Caco-2 (cell line): ENCODE results near the gene PRRT4. TPM values are rescaled to one million over a fixed set of nuclear protein-coding genes. Genes with fewer than 3 reads are reported as not detected.

Source experiments
- BruUV-seq: library from RNA; stranded (reverse); fragments of 400-500 nt; replicated peaks from 2 replicates; lab custom pipeline; 2021; lab: Mats Ljungman, UMichigan
- CTCF ChIA-PET: fragments of 300-600 bp; sonication (Branson Sonifier 250); formaldehyde crosslinking; loops from one replicate; lab custom pipeline; 2022; ENCODE audit warnings: antibody characterized with exemption; lab: Charles Lee
- POLR2A ChIA-PET: fragments of 300-600 bp; sonication (Branson Sonifier 250); formaldehyde crosslinking; loops from one replicate; lab custom pipeline; 2022; ENCODE audit warnings: antibody characterized with exemption; lab: Charles Lee
- DNase-seq, 2 experiments: peaks; one replicate each; pipeline versions ENCODE4 v3.0.0 to v3.0.0-alpha.2; 2020 to 2022
- H3K27me3 ChIP-seq: replicated peaks from 2 replicates; pipeline ENCODE4 v1.6.0; 2011; ENCODE audit warnings: low read length; ENCODE audit not compliant: control insufficient read depth, insufficient read depth
- H3K36me3 ChIP-seq: 2 replicates; pipeline ENCODE4 v1.5.1; 2011; ENCODE audit warnings: low read length; ENCODE audit not compliant: control insufficient read depth, insufficient read depth
- H3K4me1 ChIP-seq: fragments of 250-450 bp; sonication (Bioruptor Pico); 2 replicates; pipeline ENCODE4 v1.5.1; 2020; ENCODE audit warnings: mild to moderate bottlenecking
- H3K4me3 ChIP-seq: 2 replicates; pipeline ENCODE4 v1.5.1; 2011; ENCODE audit warnings: low read depth, mild to moderate bottlenecking, control low read depth, low read length
- H3K9me3 ChIP-seq: fragments of 250-450 bp; sonication (Bioruptor Pico); 2 replicates; pipeline ENCODE4 v1.5.1; 2020; ENCODE audit warnings: mild to moderate bottlenecking, moderate library complexity
- H3K27ac Mint-ChIP-seq: one replicate; pipeline ENCODE4 v1.8.0; 2022; ENCODE audit warnings: mixed read lengths; ENCODE audit not compliant: unreplicated experiment
- H3K27me3 Mint-ChIP-seq: one replicate; pipeline ENCODE4 v1.8.0; 2022; ENCODE audit warnings: mixed read lengths; ENCODE audit not compliant: insufficient read depth, unreplicated experiment
- H3K36me3 Mint-ChIP-seq: one replicate; pipeline ENCODE4 v1.8.0; 2022; ENCODE audit warnings: mild to moderate bottlenecking, mixed read lengths; ENCODE audit not compliant: insufficient read depth, unreplicated experiment
- H3K4me1 Mint-ChIP-seq: one replicate; pipeline ENCODE4 v1.8.0; 2022; ENCODE audit warnings: low read depth, mixed read lengths; ENCODE audit not compliant: unreplicated experiment
- H3K4me3 Mint-ChIP-seq: one replicate; pipeline ENCODE4 v1.8.0; 2022; ENCODE audit warnings: mild to moderate bottlenecking, moderate library complexity, mixed read lengths; ENCODE audit not compliant: unreplicated experiment
- H3K9me3 Mint-ChIP-seq: one replicate; pipeline ENCODE4 v1.8.0; 2022; ENCODE audit warnings: mixed read lengths; ENCODE audit not compliant: unreplicated experiment
- CTCF ChIP-seq, 2 experiments: fragments of 200-600 bp in 1 of 2; IDR thresholded peaks; 1 replicate in 1 of 2; 2 replicates in 1 of 2; pipeline versions ENCODE4 v1.5.1 to v1.8.0; 2011 to 2022; ENCODE audit warnings: antibody characterized with exemption in 1 of 2, control low read depth in 1 of 2, inconsistent platforms in 1 of 2, low read depth in 1 of 2, low read length in 1 of 2, mild to moderate bottlenecking in 1 of 2, moderate library complexity in 1 of 2; ENCODE audit not compliant: insufficient read depth in 1 of 2, severe bottlenecking in 1 of 2, unreplicated experiment in 1 of 2
- intact Hi-C: fragments of 100-400 bp; cut with micrococcal nuclease; formaldehyde crosslinking; loops from one replicate; pipeline ENCODE4 v1.10.0; 2022; ENCODE audit not compliant: unreplicated experiment
- total RNA-seq: library from RNA; stranded (reverse); gene quantifications from 2 replicates; pipeline ENCODE4 v1.2.3, GENCODE V29; 2022

Gene PRRT4
- total RNA-seq, 1 experiment from 2014 or later, result 0.43 TPM

DNA sequence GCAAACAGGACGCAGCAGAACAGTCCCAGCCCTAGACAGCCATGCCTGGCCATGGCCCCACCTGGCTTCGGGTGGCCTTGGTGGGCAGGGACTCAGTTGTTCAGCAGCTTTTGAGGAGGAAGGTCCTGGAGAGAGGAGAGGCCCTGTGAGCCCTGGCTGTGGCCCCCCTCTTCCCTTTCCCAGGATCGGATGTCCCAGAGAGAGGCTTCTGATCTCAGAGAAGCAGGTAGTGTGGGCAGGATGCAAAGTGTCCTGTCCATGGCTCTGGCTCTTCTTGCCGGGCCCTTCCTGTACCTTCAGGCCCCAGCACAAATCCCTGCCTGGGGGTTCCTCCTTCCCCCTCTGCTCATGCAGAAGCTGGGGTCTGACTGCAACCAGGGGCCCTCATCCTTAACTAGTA is 1.6 kb downstream of the PRRT4 start:
- no peaks in the 10 kb centered on the region; the same call in none of the 2 replicates for H3K27me3 ChIP-seq
- H3K4me3 Mint-ChIP-seq, result no peak overlapping the region
- H3K9me3 ChIP-seq, result no peaks in the 10 kb centered on the region
- BruUV-seq, result no TSS peak
- H3K9me3 Mint-ChIP-seq, result no peaks in the 10 kb centered on the region
- TF ChIP-seq CTCF (IDR thresholded peaks at IDR 0.05; ENCODE audit: insufficient read depth in 1 of 2, low read depth in 1 of 2, low read length in 1 of 2, severe bottlenecking in 1 of 2, unreplicated experiment in 1 of 2), result no peak
- no peaks in the 10 kb centered on the region for H3K36me3 ChIP-seq
- DNase-seq, result no peak
- ChIA-PET POLR2A (no interaction called here), CTCF (interaction anchor here (1.1 kb wide), 1 partner anchor 13 kb away, joined by 3 read pairs; no protein-coding TSS in a partner anchor)
- peaks cover 4% of the 10 kb centered on the region for H3K4me1 Mint-ChIP-seq
- peaks cover 7% of the 10 kb centered on the region for H3K36me3 Mint-ChIP-seq
- H3K4me1 ChIP-seq, result 0 out of 2 replicates have a peak, but pooled peaks cover 8% of the 10 kb centered on the region
- H3K4me3 ChIP-seq, result no peak overlapping the region
- H3K27me3 Mint-ChIP-seq, result peaks cover 21% of the 10 kb centered on the region
- no peak overlapping the region for H3K27ac Mint-ChIP-seq
- intact Hi-C loops, result no loop called here

GRCh38 chr7:128359336-128359735 is 2.2 kb downstream of the PRRT4 start:
- no peak for DNase-seq
- Histone ChIP-seq H3K36me3 (no peaks in the 10 kb centered on the region), H3K4me1 (0 out of 2 replicates have a peak, but pooled peaks cover 8% of the 10 kb centered on the region), H3K9me3 (no peaks in the 10 kb centered on the region), H3K4me3 (no peak overlapping the region), H3K27me3 (no peaks in the 10 kb centered on the region; the same call in none of the 2 replicates)
- no peak overlapping the region for H3K4me3 Mint-ChIP-seq
- no peaks in the 10 kb centered on the region for H3K9me3 Mint-ChIP-seq
- H3K4me1 Mint-ChIP-seq, result no peaks in the 10 kb centered on the region
- intact Hi-C loops, result no loop called here
- peaks cover 7% of the 10 kb centered on the region for H3K36me3 Mint-ChIP-seq
- no peak overlapping the region for H3K27ac Mint-ChIP-seq
- no peak for TF ChIP-seq CTCF (IDR thresholded peaks at IDR 0.05; ENCODE audit: insufficient read depth in 1 of 2, low read depth in 1 of 2, low read length in 1 of 2, severe bottlenecking in 1 of 2, unreplicated experiment in 1 of 2)
- ChIA-PET POLR2A (no interaction called here), CTCF (interaction anchor here (0.5 to 1.1 kb wide), 2 partner anchors 12 to 1695 kb away, joined by 3 to 8 read pairs; no protein-coding TSS in a partner anchor)
- BruUV-seq, result no TSS peak
- peaks cover 15% of the 10 kb centered on the region for H3K27me3 Mint-ChIP-seq

- H3K36me3 Mint-ChIP-seq, result peaks cover 7% of the 10 kb centered on the region
- no peak overlapping the region for H3K4me3 Mint-ChIP-seq
- DNase-seq, result no peak
- POLR2A ChIA-PET, result no interaction called here
- peaks cover 17% of the 10 kb centered on the region for H3K27me3 Mint-ChIP-seq
- no peak for TF ChIP-seq CTCF (IDR thresholded peaks at IDR 0.05; ENCODE audit: insufficient read depth in 1 of 2, low read depth in 1 of 2, low read length in 1 of 2, severe bottlenecking in 1 of 2, unreplicated experiment in 1 of 2)
- 0 out of 2 replicates have a peak, but pooled peaks cover 8% of the 10 kb centered on the region for H3K4me1 ChIP-seq
- no peak overlapping the region for H3K4me3 ChIP-seq
- no peaks in the 10 kb centered on the region for H3K4me1 Mint-ChIP-seq
- no peaks in the 10 kb centered on the region for H3K9me3 ChIP-seq
- H3K27ac Mint-ChIP-seq, result no peak overlapping the region
- intact Hi-C loops, result no loop called here
- H3K27me3 ChIP-seq, result no peaks in the 10 kb centered on the region; the same call in 1 of the 2 replicates
- H3K36me3 ChIP-seq, result no peaks in the 10 kb centered on the region
- BruUV-seq, result no TSS peak
- CTCF ChIA-PET, result interaction anchor here (0.5 to 1.9 kb wide), 2 partner anchors 11 to 64 kb away, joined by 3 to 7 read pairs; no protein-coding TSS in a partner anchor
- no peaks in the 10 kb centered on the region for H3K9me3 Mint-ChIP-seq
These were observed 3.3 kb downstream of the PRRT4 start for GRCh38 chr7:128358233-128358632.
